Sigmoid colon (tissue), 7 donors: ENCODE measurements around the gene FADD. TPM values are rescaled to one million over a fixed set of nuclear protein-coding genes. Genes with fewer than 3 reads are reported as not detected.

ENCODE experiments used
- DNase-seq: peaks from one replicate; pipeline ENCODE4 v3.0.0-alpha.2; 2019
- H3K27ac ChIP-seq, 4 donors: fragments of 200-600 bp; sonication (generic); one replicate each; pipeline ENCODE4 v1.5.1; 2016 to 2019; ENCODE audit warnings: mild to moderate bottlenecking in 1 of 4
- H3K27me3 ChIP-seq, 3 donors: fragments of 200-600 bp; sonication (generic); one replicate each; pipeline ENCODE4 v1.5.1; 2019; ENCODE audit warnings: mild to moderate bottlenecking in 1 of 3
- H3K36me3 ChIP-seq, 4 donors: fragments of 200-600 bp; sonication (generic); one replicate each; pipeline ENCODE4 v1.5.1; 2016 to 2019
- H3K4me1 ChIP-seq, 4 donors: fragments of 200-600 bp; sonication (generic); one replicate each; pipeline ENCODE4 v1.5.1; 2017 to 2019
- H3K4me3 ChIP-seq, 4 donors: fragments of 200-600 bp; sonication (generic); one replicate each; pipeline ENCODE4 v1.5.1; 2017 to 2019; ENCODE audit warnings: mild to moderate bottlenecking in 2 of 4, moderate library complexity in 1 of 4
- H3K9me3 ChIP-seq, 4 donors: fragments of 200-600 bp in 3 of 4; sonication (generic) in 3 of 4; one replicate each; pipeline versions ENCODE4 v1.5.1 to v1.6.1; 2013 to 2019
- EP300 ChIP-seq, 4 donors: sonication (generic); formaldehyde crosslinking; IDR thresholded peaks; one replicate each; pipeline ENCODE4 v1.6.1; 2017; ENCODE audit warnings: antibody characterized with exemption in 4 of 4
- POLR2A ChIP-seq, 2 donors: fragments of 450-650 bp; IDR thresholded peaks; one replicate each; pipeline ENCODE4 v1.6.1; 2016; ENCODE audit warnings: antibody characterized with exemption in 2 of 2, mild to moderate bottlenecking in 2 of 2, moderate library complexity in 2 of 2
- POLR2AphosphoS5 ChIP-seq, 4 donors: sonication (generic); formaldehyde crosslinking; IDR thresholded peaks; one replicate each; pipeline ENCODE4 v1.6.1; 2017; ENCODE audit warnings: antibody characterized with exemption in 4 of 4
- WGBS, 2 donors: extraction: QIAGEN DNeasy Blood & Tissue Kit; methylation state at CpG; one replicate each; pipeline ENCODE4 v1.1.7; 2013; 5-methylcytosine and 5-hydroxymethylcytosine counted together
- intact Hi-C: fragments of 100-400 bp; cut with DNase I; formaldehyde crosslinking; loops from one replicate; pipeline ENCODE4 v1.15.1; 2023
- polyA plus RNA-seq, 3 donors: library from polyadenylated mRNA; stranded (reverse); fragments of 200-250 nt; gene quantifications; one replicate each; pipeline ENCODE4 v1.2.3, GENCODE V29; 2013
- total RNA-seq, 4 donors: library from RNA; depleted of rRNA; stranded (reverse); fragments of >200 nt; gene quantifications; one replicate each; pipeline ENCODE4 v1.1.0, GENCODE V29; 2016
- TF ChIP-seq, protein P1 (sequence below), 4 experiments: fragments of 450-650 bp in 3 of 4; fragments of 200-600 bp in 1 of 4; IDR thresholded peaks; one replicate each; pipeline ENCODE4 v1.5.1; 2016 to 2019; ENCODE audit warnings: antibody characterized with exemption in 4 of 4, mild to moderate bottlenecking in 3 of 4, moderate library complexity in 2 of 4
- donor health status: healthy with polysubstance abuse.
- donor health status: Bipolar disorder and iron deficiency.
- donor health status: healthy.

FADD gene
- total and polyA plus RNA-seq, 7 donors = 11.5 to 35.5 (median 20.4) TPM

DNA sequence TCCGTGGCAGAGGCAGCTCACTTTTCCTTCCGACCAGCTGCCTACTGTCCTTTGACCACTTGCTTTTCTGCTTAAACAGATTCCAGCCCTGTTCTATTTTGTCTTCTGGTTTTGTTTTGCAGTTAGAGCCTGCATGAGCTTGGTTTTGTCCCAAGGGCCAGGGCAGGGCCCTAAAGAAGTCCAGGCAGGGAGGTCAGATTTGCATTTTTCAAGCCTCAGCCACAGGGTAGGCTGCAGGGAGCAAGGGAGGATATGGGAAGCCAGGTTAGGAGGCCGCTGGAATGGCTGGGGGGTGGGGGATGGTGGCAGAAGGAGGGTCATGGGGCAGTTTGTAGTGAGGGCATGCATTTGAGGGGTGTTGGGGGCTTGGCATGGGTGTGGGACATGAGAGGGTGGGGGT lies 23.1 kb downstream of the FADD start:
- no peak for TF ChIP-seq POLR2AphosphoS5 (IDR thresholded peaks at IDR 0.05)
- TF ChIP-seq EP300 (IDR thresholded peaks at IDR 0.05) = no peak
- TF ChIP-seq, protein P1, sequence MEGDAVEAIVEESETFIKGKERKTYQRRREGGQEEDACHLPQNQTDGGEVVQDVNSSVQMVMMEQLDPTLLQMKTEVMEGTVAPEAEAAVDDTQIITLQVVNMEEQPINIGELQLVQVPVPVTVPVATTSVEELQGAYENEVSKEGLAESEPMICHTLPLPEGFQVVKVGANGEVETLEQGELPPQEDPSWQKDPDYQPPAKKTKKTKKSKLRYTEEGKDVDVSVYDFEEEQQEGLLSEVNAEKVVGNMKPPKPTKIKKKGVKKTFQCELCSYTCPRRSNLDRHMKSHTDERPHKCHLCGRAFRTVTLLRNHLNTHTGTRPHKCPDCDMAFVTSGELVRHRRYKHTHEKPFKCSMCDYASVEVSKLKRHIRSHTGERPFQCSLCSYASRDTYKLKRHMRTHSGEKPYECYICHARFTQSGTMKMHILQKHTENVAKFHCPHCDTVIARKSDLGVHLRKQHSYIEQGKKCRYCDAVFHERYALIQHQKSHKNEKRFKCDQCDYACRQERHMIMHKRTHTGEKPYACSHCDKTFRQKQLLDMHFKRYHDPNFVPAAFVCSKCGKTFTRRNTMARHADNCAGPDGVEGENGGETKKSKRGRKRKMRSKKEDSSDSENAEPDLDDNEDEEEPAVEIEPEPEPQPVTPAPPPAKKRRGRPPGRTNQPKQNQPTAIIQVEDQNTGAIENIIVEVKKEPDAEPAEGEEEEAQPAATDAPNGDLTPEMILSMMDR (IDR thresholded peaks at IDR 0.05) = no peak
- no peak for TF ChIP-seq POLR2A (IDR thresholded peaks at IDR 0.05)

DNA sequence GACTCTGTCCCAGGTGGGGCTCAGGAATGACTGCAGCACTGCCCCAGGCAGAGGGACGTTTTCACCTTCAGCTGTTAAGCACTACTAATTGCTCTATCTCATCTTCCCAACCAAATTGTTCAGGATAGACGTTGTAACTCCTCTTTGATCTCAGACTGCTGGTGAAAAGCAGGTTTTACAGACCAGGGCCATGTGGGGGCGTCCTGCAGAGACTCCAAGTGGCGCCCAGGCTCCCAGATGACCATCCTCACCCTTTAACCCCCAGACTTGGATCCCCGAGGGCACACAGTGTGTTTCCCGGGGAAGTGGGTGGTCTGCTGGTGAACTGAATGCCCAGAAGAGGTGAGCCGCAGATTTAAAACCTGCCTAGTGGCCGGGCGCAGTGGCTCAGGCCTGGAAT lies 23.9 kb downstream of the FADD start:
- intact Hi-C loops = no loop called here
- no peaks in the 10 kb centered on the region for H3K9me3 ChIP-seq
- no peaks in the 10 kb centered on the region for H3K4me1 ChIP-seq
- H3K27ac ChIP-seq = no peak overlapping the region
- H3K36me3 ChIP-seq = no peaks in the 10 kb centered on the region
- no peaks in the 10 kb centered on the region for H3K27me3 ChIP-seq
- DNase-seq = no peak
- TF ChIP-seq POLR2AphosphoS5 (IDR thresholded peaks at IDR 0.05) (no peak), POLR2A (IDR thresholded peaks at IDR 0.05) (no peak), EP300 (IDR thresholded peaks at IDR 0.05) (no peak)
- TF ChIP-seq, protein P1 (IDR thresholded peaks at IDR 0.05) = no peak
- no peak overlapping the region for H3K4me3 ChIP-seq
- 55 to 56% methylated on average over 9 of the region's 9 CpGs for WGBS, 2 donors

More for the DNA sequence above, 23.1 kb downstream of the FADD start:
- Histone ChIP-seq H3K4me1 (no peaks in the 10 kb centered on the region), H3K4me3 (no peak overlapping the region), H3K27ac (no peak overlapping the region), H3K27me3 (no peaks in the 10 kb centered on the region), H3K9me3 (no peaks in the 10 kb centered on the region), H3K36me3 (no peaks in the 10 kb centered on the region)
- 36 to 72% methylated on average over 3 of the region's 3 CpGs for WGBS, 2 donors
- intact Hi-C loops = no loop called here
- no peak for DNase-seq

DNA sequence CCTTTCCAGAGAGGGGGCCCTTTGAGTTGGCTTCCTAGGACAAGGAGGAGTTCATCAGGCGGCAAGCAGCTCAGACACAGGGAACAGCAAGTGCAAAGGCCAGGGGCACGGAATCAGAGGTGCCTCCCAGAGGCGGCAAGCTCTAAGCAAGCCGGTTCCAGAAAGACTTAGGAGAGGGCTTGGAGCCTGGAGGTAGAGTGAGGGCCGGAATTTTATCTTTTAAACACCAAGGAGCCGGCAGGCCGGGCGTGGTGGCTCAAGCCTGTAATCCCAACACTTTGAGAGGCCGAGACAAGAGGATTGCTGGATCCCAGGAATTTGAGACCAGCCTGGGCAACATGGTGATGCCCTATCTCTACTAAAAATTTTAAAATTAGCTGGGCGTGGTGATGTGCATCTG lies 26.6 kb downstream of the FADD start:
- no peak overlapping the region for H3K4me3 ChIP-seq
- TF ChIP-seq EP300 (IDR thresholded peaks at IDR 0.05) (no peak), POLR2A (IDR thresholded peaks at IDR 0.05) (no peak), POLR2AphosphoS5 (IDR thresholded peaks at IDR 0.05) (no peak)
- TF ChIP-seq, protein P1 (IDR thresholded peaks at IDR 0.05) = no peak
- no peaks in the 10 kb centered on the region for H3K27me3 ChIP-seq
- H3K27ac ChIP-seq = no peak overlapping the region
- H3K36me3 ChIP-seq = no peaks in the 10 kb centered on the region
- intact Hi-C loops = no loop called here
- 89 to 93% methylated on average over 10 of the region's 10 CpGs for WGBS, 2 donors
- no peaks in the 10 kb centered on the region for H3K4me1 ChIP-seq
- DNase-seq = no peak
- H3K9me3 ChIP-seq = no peaks in the 10 kb centered on the region

DNA sequence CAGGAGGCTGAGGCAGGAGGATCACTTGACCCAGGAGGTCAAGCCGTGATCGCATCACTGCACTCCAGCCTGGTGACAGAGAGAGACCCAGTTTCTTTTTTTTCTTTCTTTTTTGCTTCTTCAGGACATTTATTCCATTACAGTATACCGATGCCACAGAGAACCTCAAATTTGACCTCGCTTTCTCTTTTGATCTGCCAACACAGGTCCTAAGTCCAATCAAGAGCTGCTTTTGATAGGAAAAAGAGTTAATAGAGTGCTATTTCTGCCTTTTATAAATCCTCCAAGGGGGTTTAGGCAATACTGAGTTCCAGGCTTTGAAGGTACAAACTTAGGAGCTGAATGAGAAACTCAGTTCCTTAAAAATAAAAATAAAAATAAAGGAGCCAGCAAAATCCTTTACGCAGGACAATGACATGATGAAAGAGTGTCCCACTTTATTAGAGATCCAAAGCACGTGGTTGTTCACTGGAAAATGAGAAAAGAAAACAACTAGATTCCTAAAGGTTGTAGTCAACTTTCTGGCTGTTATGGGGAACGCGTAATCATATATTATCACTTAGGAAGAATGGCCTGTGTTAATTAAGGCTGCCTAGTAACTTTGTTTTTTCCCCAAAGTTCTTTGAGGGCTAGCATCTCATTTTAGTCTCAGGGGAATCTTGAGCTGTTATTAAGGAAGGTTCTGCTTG lies 27.2 kb downstream of the FADD start:
- Histone ChIP-seq H3K9me3 (no peaks in the 10 kb centered on the region), H3K4me1 (no peaks in the 10 kb centered on the region), H3K36me3 (no peaks in the 10 kb centered on the region), H3K27ac (no peak overlapping the region), H3K27me3 (no peaks in the 10 kb centered on the region), H3K4me3 (no peak overlapping the region)
- intact Hi-C loops = no loop called here
- no peak for TF ChIP-seq EP300 (IDR thresholded peaks at IDR 0.05)
- TF ChIP-seq, protein P1 (IDR thresholded peaks at IDR 0.05) = no peak
- TF ChIP-seq POLR2AphosphoS5 (IDR thresholded peaks at IDR 0.05) = no peak
- no peak for TF ChIP-seq POLR2A (IDR thresholded peaks at IDR 0.05)
- 91 to 93% methylated on average over 8 of the region's 8 CpGs for WGBS, 2 donors
- no peak for DNase-seq
